Measurements from ENCODE around the gene HERC4. TPM values are rescaled to one million over a fixed set of nuclear protein-coding genes. Genes with fewer than 3 reads are reported as not detected.

HERC4 gene
- total RNA-seq, 1 experiment from 2014 or later = 95.2 TPM

DNA sequence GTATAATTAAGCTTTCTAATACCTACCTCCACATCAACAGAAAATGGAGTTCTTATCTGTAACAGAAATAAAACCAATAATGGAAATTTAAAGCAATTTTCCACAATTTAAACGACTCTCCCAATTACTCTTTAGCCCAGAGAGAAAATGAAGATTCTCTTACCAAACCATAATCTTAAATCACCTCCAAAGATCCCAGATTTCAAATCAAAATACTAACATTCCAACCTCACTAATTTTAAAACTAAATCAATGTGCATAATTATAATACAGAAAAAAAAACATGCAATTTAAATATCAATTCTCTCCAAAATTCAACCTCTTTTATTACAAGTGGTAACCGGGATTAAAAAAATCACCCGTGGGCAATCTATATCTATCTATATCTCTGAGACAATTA lies 1.5 kb downstream of the HERC4 start:
- Mint-ChIP-seq H3K27me3 (ENCODE audit: unreplicated experiment) (no peaks in the 10 kb centered on the region), H3K36me3 (ENCODE audit: insufficient read depth, unreplicated experiment) (peaks cover 40% of the 10 kb centered on the region), H3K4me1 (ENCODE audit: low read depth, unreplicated experiment) (peaks cover 16% of the 10 kb centered on the region), H3K9me3 (ENCODE audit: low read depth, unreplicated experiment) (no peaks in the 10 kb centered on the region), H3K27ac (ENCODE audit: unreplicated experiment) (peak overlapping the region; percentile 46), H3K4me3 (ENCODE audit: low read depth, unreplicated experiment) (peak overlapping the region; percentile 96)
- CTCF ChIA-PET = interaction anchor here (0.6 kb wide), 1 partner anchor 200 kb away, joined by 3 read pairs; no protein-coding TSS in a partner anchor
- TF ChIP-seq CTCF (IDR thresholded peaks at IDR 0.05; ENCODE audit: unreplicated experiment) = no peak
- no TSS peak for BruUV-seq (replicated peaks)
- intact Hi-C loops (cut with micrococcal nuclease; ENCODE audit: unreplicated experiment) = no loop called here
- DNase-seq = no peak

DNA sequence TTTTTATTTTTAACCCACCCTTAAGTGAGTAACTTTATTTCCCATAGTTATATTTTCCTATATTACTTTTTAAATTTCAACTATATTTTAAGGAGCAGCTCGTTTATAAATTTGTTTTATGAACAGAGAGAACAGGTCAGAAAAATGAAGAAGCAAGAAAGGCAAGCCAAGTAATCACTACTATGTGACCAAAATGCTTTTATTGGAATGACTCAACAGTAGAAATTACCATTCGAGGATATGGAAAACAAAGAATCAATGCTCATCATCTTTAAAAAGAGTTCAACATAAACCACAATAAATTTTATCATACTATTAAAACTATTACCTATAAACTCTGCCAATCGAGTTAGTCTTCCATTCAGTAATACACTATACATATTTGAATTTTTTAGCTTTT lies 7.6 kb downstream of the HERC4 start:
- no peak overlapping the region for H3K27ac Mint-ChIP-seq (ENCODE audit: unreplicated experiment)
- no peak for DNase-seq
- peaks cover 21% of the 10 kb centered on the region for H3K36me3 Mint-ChIP-seq (ENCODE audit: insufficient read depth, unreplicated experiment)
- H3K9me3 Mint-ChIP-seq (ENCODE audit: low read depth, unreplicated experiment) = no peaks in the 10 kb centered on the region
- CTCF ChIA-PET = no interaction called here
- no peak overlapping the region for H3K4me3 Mint-ChIP-seq (ENCODE audit: low read depth, unreplicated experiment)
- BruUV-seq (replicated peaks) = no TSS peak
- no peaks in the 10 kb centered on the region for H3K27me3 Mint-ChIP-seq (ENCODE audit: unreplicated experiment)
- intact Hi-C loops (cut with micrococcal nuclease; ENCODE audit: unreplicated experiment) = no loop called here
- no peak for TF ChIP-seq CTCF (IDR thresholded peaks at IDR 0.05; ENCODE audit: unreplicated experiment)
- peaks cover 22% of the 10 kb centered on the region for H3K4me1 Mint-ChIP-seq (ENCODE audit: low read depth, unreplicated experiment)

GRCh38 chr10:68067029-68067428 lies 8.1 kb downstream of the HERC4 start:
- Mint-ChIP-seq H3K36me3 (ENCODE audit: insufficient read depth, unreplicated experiment) (peaks cover 21% of the 10 kb centered on the region), H3K4me1 (ENCODE audit: low read depth, unreplicated experiment) (peaks cover 27% of the 10 kb centered on the region), H3K27me3 (ENCODE audit: unreplicated experiment) (no peaks in the 10 kb centered on the region), H3K4me3 (ENCODE audit: low read depth, unreplicated experiment) (no peak overlapping the region), H3K27ac (ENCODE audit: unreplicated experiment) (no peak overlapping the region), H3K9me3 (ENCODE audit: low read depth, unreplicated experiment) (no peaks in the 10 kb centered on the region)
- TF ChIP-seq CTCF (IDR thresholded peaks at IDR 0.05; ENCODE audit: unreplicated experiment) = no peak
- CTCF ChIA-PET = no interaction called here
- intact Hi-C loops (cut with micrococcal nuclease; ENCODE audit: unreplicated experiment) = no loop called here
- DNase-seq = no peak
- BruUV-seq (replicated peaks) = no TSS peak

GRCh38 chr10:68053553-68053952 lies 21.5 kb downstream of the HERC4 start:
- intact Hi-C loops (cut with micrococcal nuclease; ENCODE audit: unreplicated experiment) = no loop called here
- Mint-ChIP-seq H3K36me3 (ENCODE audit: insufficient read depth, unreplicated experiment) (peaks cover 21% of the 10 kb centered on the region), H3K27ac (ENCODE audit: unreplicated experiment) (peak overlapping the region; percentile 19), H3K27me3 (ENCODE audit: unreplicated experiment) (no peaks in the 10 kb centered on the region), H3K4me3 (ENCODE audit: low read depth, unreplicated experiment) (no peak overlapping the region), H3K9me3 (ENCODE audit: low read depth, unreplicated experiment) (no peaks in the 10 kb centered on the region), H3K4me1 (ENCODE audit: low read depth, unreplicated experiment) (peaks cover 6% of the 10 kb centered on the region)
- DNase-seq = no peak
- CTCF ChIA-PET = no interaction called here
- no TSS peak for BruUV-seq (replicated peaks)
- TF ChIP-seq CTCF (IDR thresholded peaks at IDR 0.05; ENCODE audit: unreplicated experiment) = no peak

All from Calu3 (cell line).